Measurements from ENCODE around the gene PACSIN2.
"Not testable (repeated sequence)": the region's sequence is repeated elsewhere in the genome, so short reads cannot be mapped to it uniquely, and the experiment has no call there.

PACSIN2 gene

GRCh38 chr22:42919199-42919598 is 95.8 kb downstream of the PACSIN2 start:
- DNase-seq (ENCODE audit: low read depth) = no peak
- TF ChIP-seq CTCF (IDR thresholded peaks at IDR 0.05; ENCODE audit: low read length, missing control alignments) = no peak
- H3K4me3 ChIP-seq (replicated peaks; ENCODE audit: low read depth, low read length) = no peak overlapping the region

- H3K4me3 ChIP-seq (replicated peaks; ENCODE audit: low read depth, low read length) = no peak overlapping the region
- no peak for DNase-seq (ENCODE audit: low read depth)
- no peak for TF ChIP-seq CTCF (IDR thresholded peaks at IDR 0.05; ENCODE audit: low read length, missing control alignments)
These were observed 96.4 kb downstream of the PACSIN2 start for GRCh38 chr22:42918500-42918899.

- H3K4me3 ChIP-seq (replicated peaks; ENCODE audit: low read depth, low read length) = not testable (repeated sequence)
These were observed 97.6 kb downstream of the PACSIN2 start for GRCh38 chr22:42917358-42917757.

GRCh38 chr22:42915980-42916765 is 98.8 kb downstream of the PACSIN2 start:
- H3K4me3 ChIP-seq (replicated peaks; ENCODE audit: low read depth, low read length) = no peak overlapping the region
- DNase-seq (ENCODE audit: low read depth) = no peak
- TF ChIP-seq CTCF (IDR thresholded peaks at IDR 0.05; ENCODE audit: low read length, missing control alignments) = no peak

More at GRCh38 chr22:42917358-42917757, 97.6 kb downstream of the PACSIN2 start:
- DNase-seq (ENCODE audit: low read depth) = not testable (repeated sequence)

- DNase-seq (ENCODE audit: low read depth) = no peak
- H3K4me3 ChIP-seq (replicated peaks; ENCODE audit: low read depth, low read length) = no peak overlapping the region
- TF ChIP-seq CTCF (IDR thresholded peaks at IDR 0.05; ENCODE audit: low read length, missing control alignments) = no peak
These were observed 100.4 kb downstream of the PACSIN2 start for GRCh38 chr22:42914511-42915076.

- H3K4me3 ChIP-seq (replicated peaks; ENCODE audit: low read depth, low read length) = no peak overlapping the region
- DNase-seq (ENCODE audit: low read depth) = no peak
- no peak for TF ChIP-seq CTCF (IDR thresholded peaks at IDR 0.05; ENCODE audit: low read length, missing control alignments)
These were observed 101.0 kb downstream of the PACSIN2 start for GRCh38 chr22:42913874-42914510.

- no peak overlapping the region for H3K4me3 ChIP-seq (replicated peaks; ENCODE audit: low read depth, low read length)
- no peak for TF ChIP-seq CTCF (IDR thresholded peaks at IDR 0.05; ENCODE audit: low read length, missing control alignments)
- DNase-seq (ENCODE audit: low read depth) = peak; percentile 23
These were observed 102.9 kb downstream of the PACSIN2 start for GRCh38 chr22:42912059-42912458.

Data from fibroblast of pulmonary artery (primary cell).